MM.1S (cell line): Measurements from ENCODE around the gene DIP2B.
A peak's percentile ranks its signal among the peaks of the same experiment; 100 is the strongest.

Experiments used
- DNase-seq: peaks from one replicate; pipeline ENCODE4 v3.0.0-alpha.2; 2015
- H2AFZ ChIP-seq: fragments of 300-600 bp; sonication (generic); 2 replicates; pipeline ENCODE4 v1.6.0; 2016; ENCODE audit warnings: antibody characterized with exemption, low read length
- H3F3A ChIP-seq: fragments of 300-600 bp; sonication (generic); 2 replicates; pipeline ENCODE4 v1.6.1; 2016; ENCODE audit warnings: mild to moderate bottlenecking, antibody characterized with exemption, low read length, moderate library complexity, mixed read lengths; ENCODE audit not compliant: insufficient read depth
- H3K27ac ChIP-seq: fragments of 300-600 bp; sonication (generic); 2 replicates; pipeline ENCODE4 v1.5.1; 2016; ENCODE audit warnings: mild to moderate bottlenecking, low read length
- H3K27me3 ChIP-seq: fragments of 300-600 bp; sonication (generic); replicated peaks from 2 replicates; pipeline ENCODE4 v1.6.0; 2016; ENCODE audit warnings: low read length; ENCODE audit not compliant: insufficient read depth
- H3K36me3 ChIP-seq: fragments of 300-600 bp; sonication (generic); replicated peaks from 2 replicates; pipeline ENCODE4 v1.6.1; 2016; ENCODE audit warnings: mild to moderate bottlenecking, low read length, mixed read lengths; ENCODE audit not compliant: insufficient read depth
- H3K4me1 ChIP-seq: fragments of 300-600 bp; sonication (generic); 2 replicates; pipeline ENCODE4 v1.6.1; 2016; ENCODE audit warnings: low read length, mixed read lengths
- H3K4me2 ChIP-seq: fragments of 300-600 bp; sonication (generic); 2 replicates; pipeline ENCODE4 v1.6.0; 2016; ENCODE audit warnings: low read depth, low read length
- H3K4me3 ChIP-seq: fragments of 300-600 bp; sonication (generic); 2 replicates; pipeline ENCODE4 v1.5.1; 2016; ENCODE audit warnings: low read length, mixed read lengths
- H3K79me2 ChIP-seq: fragments of 300-600 bp; sonication (generic); 2 replicates; pipeline ENCODE4 v1.6.1; 2016; ENCODE audit warnings: mixed run types, low read length, mixed read lengths
- H3K9ac ChIP-seq: fragments of 300-600 bp; sonication (generic); 2 replicates; pipeline ENCODE4 v1.6.1; 2016; ENCODE audit warnings: low read length, mixed read lengths
- H3K9me2 ChIP-seq: fragments of 300-600 bp; sonication (generic); replicated peaks from 2 replicates; pipeline ENCODE4 v1.6.1; 2016; ENCODE audit warnings: mild to moderate bottlenecking, low read length, mixed read lengths; ENCODE audit not compliant: insufficient read depth
- H3K9me3 ChIP-seq: fragments of 300-600 bp; sonication (generic); replicated peaks from 2 replicates; pipeline ENCODE4 v1.6.1; 2016; ENCODE audit warnings: mild to moderate bottlenecking, low read length, mixed read lengths; ENCODE audit not compliant: insufficient read depth
- H4K20me1 ChIP-seq: fragments of 300-600 bp; sonication (generic); 2 replicates; pipeline ENCODE4 v1.6.1; 2016; ENCODE audit warnings: mild to moderate bottlenecking, low read length, moderate library complexity, mixed read lengths; ENCODE audit not compliant: insufficient read depth
- CTCF ChIP-seq: fragments of 300-600 bp; sonication (generic); IDR thresholded peaks from 2 replicates; pipeline ENCODE4 v1.5.1; 2016; ENCODE audit warnings: antibody characterized with exemption, low read length, mixed read lengths
- EZH2 ChIP-seq: fragments of 300-600 bp; sonication (generic); optimal IDR thresholded peaks from 2 replicates; pipeline ENCODE3; 2017; ENCODE audit warnings: low read depth, mild to moderate bottlenecking, antibody characterized with exemption, low read length, mixed read lengths
- EZH2phosphoT487 ChIP-seq: fragments of 300-600 bp; sonication (generic); IDR thresholded peaks from 2 replicates; pipeline ENCODE4 v1.6.1; 2018; ENCODE audit warnings: antibody characterized with exemption, low read length

The DIP2B gene, protein sequence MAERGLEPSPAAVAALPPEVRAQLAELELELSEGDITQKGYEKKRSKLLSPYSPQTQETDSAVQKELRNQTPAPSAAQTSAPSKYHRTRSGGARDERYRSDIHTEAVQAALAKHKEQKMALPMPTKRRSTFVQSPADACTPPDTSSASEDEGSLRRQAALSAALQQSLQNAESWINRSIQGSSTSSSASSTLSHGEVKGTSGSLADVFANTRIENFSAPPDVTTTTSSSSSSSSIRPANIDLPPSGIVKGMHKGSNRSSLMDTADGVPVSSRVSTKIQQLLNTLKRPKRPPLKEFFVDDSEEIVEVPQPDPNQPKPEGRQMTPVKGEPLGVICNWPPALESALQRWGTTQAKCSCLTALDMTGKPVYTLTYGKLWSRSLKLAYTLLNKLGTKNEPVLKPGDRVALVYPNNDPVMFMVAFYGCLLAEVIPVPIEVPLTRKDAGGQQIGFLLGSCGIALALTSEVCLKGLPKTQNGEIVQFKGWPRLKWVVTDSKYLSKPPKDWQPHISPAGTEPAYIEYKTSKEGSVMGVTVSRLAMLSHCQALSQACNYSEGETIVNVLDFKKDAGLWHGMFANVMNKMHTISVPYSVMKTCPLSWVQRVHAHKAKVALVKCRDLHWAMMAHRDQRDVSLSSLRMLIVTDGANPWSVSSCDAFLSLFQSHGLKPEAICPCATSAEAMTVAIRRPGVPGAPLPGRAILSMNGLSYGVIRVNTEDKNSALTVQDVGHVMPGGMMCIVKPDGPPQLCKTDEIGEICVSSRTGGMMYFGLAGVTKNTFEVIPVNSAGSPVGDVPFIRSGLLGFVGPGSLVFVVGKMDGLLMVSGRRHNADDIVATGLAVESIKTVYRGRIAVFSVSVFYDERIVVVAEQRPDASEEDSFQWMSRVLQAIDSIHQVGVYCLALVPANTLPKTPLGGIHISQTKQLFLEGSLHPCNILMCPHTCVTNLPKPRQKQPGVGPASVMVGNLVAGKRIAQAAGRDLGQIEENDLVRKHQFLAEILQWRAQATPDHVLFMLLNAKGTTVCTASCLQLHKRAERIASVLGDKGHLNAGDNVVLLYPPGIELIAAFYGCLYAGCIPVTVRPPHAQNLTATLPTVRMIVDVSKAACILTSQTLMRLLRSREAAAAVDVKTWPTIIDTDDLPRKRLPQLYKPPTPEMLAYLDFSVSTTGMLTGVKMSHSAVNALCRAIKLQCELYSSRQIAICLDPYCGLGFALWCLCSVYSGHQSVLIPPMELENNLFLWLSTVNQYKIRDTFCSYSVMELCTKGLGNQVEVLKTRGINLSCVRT (N-terminal part only)

DNA sequence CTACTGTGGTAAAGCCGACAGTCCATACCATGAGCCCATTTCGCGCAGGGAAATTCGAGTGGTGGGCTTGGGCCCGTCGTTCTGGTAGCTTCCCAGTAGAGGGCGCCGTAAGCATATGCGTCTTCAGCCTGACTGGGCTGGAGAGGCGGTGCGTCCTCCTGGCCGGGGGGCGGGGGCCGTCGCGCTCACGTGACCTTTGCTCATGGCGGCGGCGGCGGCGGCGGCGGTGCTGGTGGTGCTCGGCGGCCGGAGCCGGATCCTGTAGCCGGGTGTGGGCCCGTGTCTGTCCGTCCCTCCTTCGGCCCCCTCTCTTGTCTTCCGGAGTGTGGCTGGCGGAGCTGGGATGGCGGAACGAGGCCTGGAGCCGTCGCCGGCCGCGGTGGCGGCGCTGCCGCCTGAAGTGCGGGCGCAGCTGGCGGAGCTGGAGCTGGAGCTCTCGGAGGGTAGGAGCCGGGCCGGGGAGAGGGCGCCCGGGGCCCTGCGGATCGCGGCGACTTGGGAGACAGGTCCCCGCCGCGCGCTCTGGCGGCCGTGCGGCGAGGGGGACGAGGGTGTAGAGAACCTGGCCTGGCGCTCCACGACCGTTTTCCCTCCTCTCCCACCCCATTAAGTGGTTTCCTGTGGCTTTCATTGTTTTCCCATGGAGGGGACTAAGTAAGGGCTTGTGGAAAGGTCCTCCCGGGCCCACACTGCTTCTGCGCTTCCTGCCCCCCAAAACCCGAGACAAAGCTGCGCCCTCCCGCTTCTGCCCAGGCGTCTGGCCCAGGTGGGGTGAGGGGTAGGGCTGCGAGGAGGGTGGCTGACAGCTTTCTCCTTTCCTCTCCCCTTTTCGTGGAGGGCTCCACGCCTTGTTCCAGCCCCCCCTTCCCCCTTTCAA is at the start of gene DIP2B:
Gene DIP2B, plus strand, starts transcription at position 188 of the 877 bp plus-strand sequence. Its CDS starts 156 bp downstream, at position 344.
- no peaks in the 10 kb centered on the region for H4K20me1 ChIP-seq
- H3K4me1 ChIP-seq = peaks cover 12% of the 10 kb centered on the region
- peak within 1 kb of the TSS; percentile 85 for H3K4me3 ChIP-seq
- peak within 1 kb of the TSS; percentile 58; the same call in 1 of the 2 replicates for H3K27ac ChIP-seq
- TF ChIP-seq EZH2 (no peak), CTCF (peak; percentile 83), EZH2phosphoT487 (no peak)
- H3K9ac ChIP-seq = peak within 1 kb of the TSS; percentile 89
- peak; percentile 93 for DNase-seq
- H3K27me3 ChIP-seq = no peaks in the 10 kb centered on the region
- no peaks in the 10 kb centered on the region; the same call in 1 of the 2 replicates for H3F3A ChIP-seq
- peak within 1 kb of the TSS; percentile 83 for H2AFZ ChIP-seq
- peaks cover 51% of the 10 kb centered on the region for H3K79me2 ChIP-seq
- H3K36me3 ChIP-seq = no peaks in the 10 kb centered on the region
- peak within 1 kb of the TSS; percentile 98 for H3K4me2 ChIP-seq
- H3K9me3 ChIP-seq = no peaks in the 10 kb centered on the region
- no peaks in the 10 kb centered on the region for H3K9me2 ChIP-seq

- Histone ChIP-seq H2AFZ (no peak overlapping the region), H3K27ac (no peak overlapping the region), H3K79me2 (no peaks in the 10 kb centered on the region), H3K27me3 (no peaks in the 10 kb centered on the region), H3K9me2 (no peaks in the 10 kb centered on the region), H4K20me1 (no peaks in the 10 kb centered on the region), H3K4me3 (no peak overlapping the region), H3K36me3 (peaks cover 7% of the 10 kb centered on the region), H3K4me1 (no peaks in the 10 kb centered on the region), H3K9me3 (no peaks in the 10 kb centered on the region), H3F3A (no peaks in the 10 kb centered on the region), H3K9ac (no peak overlapping the region), H3K4me2 (no peak overlapping the region)
- TF ChIP-seq EZH2 (no peak), CTCF (no peak), EZH2phosphoT487 (no peak)
- no peak for DNase-seq
Measured at GRCh38 chr12:50458606-50459005, 46.2 kb upstream of the DIP2B start.

DNA sequence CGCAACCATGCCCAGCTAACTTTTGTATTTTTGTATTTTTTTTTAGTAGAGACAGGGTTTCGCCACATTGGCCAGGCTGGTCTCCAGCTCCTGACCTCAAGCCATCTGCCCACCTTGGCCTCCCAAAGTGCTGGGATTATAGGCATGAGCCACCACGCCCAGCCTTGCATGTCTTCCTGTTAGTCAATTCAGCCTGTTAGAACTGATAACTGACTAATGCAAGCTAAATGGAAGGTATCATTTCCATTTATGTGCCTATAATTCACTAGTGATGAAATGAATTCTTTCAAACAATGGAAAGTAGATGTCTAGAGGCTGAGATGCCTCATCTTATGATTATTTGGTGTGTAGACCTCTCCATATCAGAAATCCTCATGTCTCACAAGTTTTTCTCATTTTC is 37.3 kb upstream of the DIP2B start:
- Histone ChIP-seq H3K9me3 (no peaks in the 10 kb centered on the region), H3K36me3 (peaks cover 6% of the 10 kb centered on the region; the same call in 1 of the 2 replicates), H3K79me2 (no peaks in the 10 kb centered on the region), H3K9me2 (no peaks in the 10 kb centered on the region), H3K9ac (no peak overlapping the region), H2AFZ (no peak overlapping the region), H3K4me1 (no peaks in the 10 kb centered on the region), H3F3A (no peaks in the 10 kb centered on the region), H3K27ac (no peak overlapping the region), H3K4me3 (no peak overlapping the region), H4K20me1 (no peaks in the 10 kb centered on the region), H3K27me3 (no peaks in the 10 kb centered on the region), H3K4me2 (no peak overlapping the region)
- TF ChIP-seq CTCF = no peak
- no peak for TF ChIP-seq EZH2phosphoT487
- no peak for TF ChIP-seq EZH2
- DNase-seq = no peak
